Measurements from ENCODE around the gene RPGRIP1L. TPM values are rescaled to one million over a fixed set of nuclear protein-coding genes. Genes with fewer than 3 reads are reported as not detected.

Gene RPGRIP1L
- total RNA-seq, 1 experiment from 2014 or later: 9.8 TPM

DNA sequence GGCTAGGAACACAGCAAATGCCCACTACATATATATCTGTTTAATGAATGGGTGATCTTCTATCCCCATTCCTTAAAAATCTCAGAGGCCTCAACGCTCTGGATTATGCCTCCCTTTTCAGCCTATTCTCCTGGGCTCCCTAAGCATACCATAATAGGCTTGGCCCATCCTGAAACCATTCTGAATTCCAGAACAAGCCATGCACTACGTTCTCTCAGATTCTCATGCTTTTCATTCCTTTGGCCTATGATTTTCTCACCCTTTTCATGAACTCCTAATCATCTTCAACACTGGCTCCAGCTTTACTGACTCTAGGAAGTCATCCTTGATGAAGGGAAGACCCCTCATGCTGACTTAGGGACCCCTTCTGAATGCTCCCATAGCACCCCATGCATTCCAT, 71.1 kb downstream of the RPGRIP1L start (continued):
- TF ChIP-seq, protein P1, sequence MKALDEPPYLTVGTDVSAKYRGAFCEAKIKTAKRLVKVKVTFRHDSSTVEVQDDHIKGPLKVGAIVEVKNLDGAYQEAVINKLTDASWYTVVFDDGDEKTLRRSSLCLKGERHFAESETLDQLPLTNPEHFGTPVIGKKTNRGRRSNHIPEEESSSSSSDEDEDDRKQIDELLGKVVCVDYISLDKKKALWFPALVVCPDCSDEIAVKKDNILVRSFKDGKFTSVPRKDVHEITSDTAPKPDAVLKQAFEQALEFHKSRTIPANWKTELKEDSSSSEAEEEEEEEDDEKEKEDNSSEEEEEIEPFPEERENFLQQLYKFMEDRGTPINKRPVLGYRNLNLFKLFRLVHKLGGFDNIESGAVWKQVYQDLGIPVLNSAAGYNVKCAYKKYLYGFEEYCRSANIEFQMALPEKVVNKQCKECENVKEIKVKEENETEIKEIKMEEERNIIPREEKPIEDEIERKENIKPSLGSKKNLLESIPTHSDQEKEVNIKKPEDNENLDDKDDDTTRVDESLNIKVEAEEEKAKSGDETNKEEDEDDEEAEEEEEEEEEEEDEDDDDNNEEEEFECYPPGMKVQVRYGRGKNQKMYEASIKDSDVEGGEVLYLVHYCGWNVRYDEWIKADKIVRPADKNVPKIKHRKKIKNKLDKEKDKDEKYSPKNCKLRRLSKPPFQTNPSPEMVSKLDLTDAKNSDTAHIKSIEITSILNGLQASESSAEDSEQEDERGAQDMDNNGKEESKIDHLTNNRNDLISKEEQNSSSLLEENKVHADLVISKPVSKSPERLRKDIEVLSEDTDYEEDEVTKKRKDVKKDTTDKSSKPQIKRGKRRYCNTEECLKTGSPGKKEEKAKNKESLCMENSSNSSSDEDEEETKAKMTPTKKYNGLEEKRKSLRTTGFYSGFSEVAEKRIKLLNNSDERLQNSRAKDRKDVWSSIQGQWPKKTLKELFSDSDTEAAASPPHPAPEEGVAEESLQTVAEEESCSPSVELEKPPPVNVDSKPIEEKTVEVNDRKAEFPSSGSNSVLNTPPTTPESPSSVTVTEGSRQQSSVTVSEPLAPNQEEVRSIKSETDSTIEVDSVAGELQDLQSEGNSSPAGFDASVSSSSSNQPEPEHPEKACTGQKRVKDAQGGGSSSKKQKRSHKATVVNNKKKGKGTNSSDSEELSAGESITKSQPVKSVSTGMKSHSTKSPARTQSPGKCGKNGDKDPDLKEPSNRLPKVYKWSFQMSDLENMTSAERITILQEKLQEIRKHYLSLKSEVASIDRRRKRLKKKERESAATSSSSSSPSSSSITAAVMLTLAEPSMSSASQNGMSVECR (CRISPR knock-in tag; IDR thresholded peaks at IDR 0.05; ENCODE audit: borderline replicate concordance): no peak
- TF ChIP-seq, protein P2, sequence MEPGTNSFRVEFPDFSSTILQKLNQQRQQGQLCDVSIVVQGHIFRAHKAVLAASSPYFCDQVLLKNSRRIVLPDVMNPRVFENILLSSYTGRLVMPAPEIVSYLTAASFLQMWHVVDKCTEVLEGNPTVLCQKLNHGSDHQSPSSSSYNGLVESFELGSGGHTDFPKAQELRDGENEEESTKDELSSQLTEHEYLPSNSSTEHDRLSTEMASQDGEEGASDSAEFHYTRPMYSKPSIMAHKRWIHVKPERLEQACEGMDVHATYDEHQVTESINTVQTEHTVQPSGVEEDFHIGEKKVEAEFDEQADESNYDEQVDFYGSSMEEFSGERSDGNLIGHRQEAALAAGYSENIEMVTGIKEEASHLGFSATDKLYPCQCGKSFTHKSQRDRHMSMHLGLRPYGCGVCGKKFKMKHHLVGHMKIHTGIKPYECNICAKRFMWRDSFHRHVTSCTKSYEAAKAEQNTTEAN (CRISPR knock-in tag; IDR thresholded peaks at IDR 0.05): no peak
- TF ChIP-seq PRRX2 (CRISPR knock-in tag; IDR thresholded peaks at IDR 0.05) (no peak), GABPB1 (CRISPR knock-in tag; IDR thresholded peaks at IDR 0.05) (no peak), ATF1 (CRISPR knock-in tag; IDR thresholded peaks at IDR 0.05) (no peak), ZNF416 (CRISPR knock-in tag; IDR thresholded peaks at IDR 0.05) (no peak)
- TF ChIP-seq, protein P3, sequence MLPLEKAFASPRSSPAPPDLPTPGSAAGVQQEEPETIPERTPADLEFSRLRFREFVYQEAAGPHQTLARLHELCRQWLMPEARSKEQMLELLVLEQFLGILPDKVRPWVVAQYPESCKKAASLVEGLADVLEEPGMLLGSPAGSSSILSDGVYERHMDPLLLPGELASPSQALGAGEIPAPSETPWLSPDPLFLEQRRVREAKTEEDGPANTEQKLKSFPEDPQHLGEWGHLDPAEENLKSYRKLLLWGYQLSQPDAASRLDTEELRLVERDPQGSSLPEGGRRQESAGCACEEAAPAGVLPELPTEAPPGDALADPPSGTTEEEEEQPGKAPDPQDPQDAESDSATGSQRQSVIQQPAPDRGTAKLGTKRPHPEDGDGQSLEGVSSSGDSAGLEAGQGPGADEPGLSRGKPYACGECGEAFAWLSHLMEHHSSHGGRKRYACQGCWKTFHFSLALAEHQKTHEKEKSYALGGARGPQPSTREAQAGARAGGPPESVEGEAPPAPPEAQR (CRISPR knock-in tag; IDR thresholded peaks at IDR 0.05): no peak
- TF ChIP-seq, protein P4, sequence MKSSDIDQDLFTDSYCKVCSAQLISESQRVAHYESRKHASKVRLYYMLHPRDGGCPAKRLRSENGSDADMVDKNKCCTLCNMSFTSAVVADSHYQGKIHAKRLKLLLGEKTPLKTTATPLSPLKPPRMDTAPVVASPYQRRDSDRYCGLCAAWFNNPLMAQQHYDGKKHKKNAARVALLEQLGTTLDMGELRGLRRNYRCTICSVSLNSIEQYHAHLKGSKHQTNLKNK (CRISPR knock-in tag; IDR thresholded peaks at IDR 0.05): no peak
- TF ChIP-seq, protein P5, sequence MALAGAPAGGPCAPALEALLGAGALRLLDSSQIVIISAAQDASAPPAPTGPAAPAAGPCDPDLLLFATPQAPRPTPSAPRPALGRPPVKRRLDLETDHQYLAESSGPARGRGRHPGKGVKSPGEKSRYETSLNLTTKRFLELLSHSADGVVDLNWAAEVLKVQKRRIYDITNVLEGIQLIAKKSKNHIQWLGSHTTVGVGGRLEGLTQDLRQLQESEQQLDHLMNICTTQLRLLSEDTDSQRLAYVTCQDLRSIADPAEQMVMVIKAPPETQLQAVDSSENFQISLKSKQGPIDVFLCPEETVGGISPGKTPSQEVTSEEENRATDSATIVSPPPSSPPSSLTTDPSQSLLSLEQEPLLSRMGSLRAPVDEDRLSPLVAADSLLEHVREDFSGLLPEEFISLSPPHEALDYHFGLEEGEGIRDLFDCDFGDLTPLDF (CRISPR knock-in tag; IDR thresholded peaks at IDR 0.05): no peak
- TF ChIP-seq, protein P6, sequence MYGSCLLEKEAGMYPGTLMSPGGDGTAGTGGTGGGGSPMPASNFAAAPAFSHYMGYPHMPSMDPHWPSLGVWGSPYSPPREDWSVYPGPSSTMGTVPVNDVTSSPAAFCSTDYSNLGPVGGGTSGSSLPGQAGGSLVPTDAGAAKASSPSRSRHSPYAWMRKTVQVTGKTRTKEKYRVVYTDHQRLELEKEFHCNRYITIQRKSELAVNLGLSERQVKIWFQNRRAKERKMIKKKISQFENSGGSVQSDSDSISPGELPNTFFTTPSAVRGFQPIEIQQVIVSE (CRISPR knock-in tag; IDR thresholded peaks at IDR 0.05; ENCODE audit: borderline replicate concordance): no peak

DNA sequence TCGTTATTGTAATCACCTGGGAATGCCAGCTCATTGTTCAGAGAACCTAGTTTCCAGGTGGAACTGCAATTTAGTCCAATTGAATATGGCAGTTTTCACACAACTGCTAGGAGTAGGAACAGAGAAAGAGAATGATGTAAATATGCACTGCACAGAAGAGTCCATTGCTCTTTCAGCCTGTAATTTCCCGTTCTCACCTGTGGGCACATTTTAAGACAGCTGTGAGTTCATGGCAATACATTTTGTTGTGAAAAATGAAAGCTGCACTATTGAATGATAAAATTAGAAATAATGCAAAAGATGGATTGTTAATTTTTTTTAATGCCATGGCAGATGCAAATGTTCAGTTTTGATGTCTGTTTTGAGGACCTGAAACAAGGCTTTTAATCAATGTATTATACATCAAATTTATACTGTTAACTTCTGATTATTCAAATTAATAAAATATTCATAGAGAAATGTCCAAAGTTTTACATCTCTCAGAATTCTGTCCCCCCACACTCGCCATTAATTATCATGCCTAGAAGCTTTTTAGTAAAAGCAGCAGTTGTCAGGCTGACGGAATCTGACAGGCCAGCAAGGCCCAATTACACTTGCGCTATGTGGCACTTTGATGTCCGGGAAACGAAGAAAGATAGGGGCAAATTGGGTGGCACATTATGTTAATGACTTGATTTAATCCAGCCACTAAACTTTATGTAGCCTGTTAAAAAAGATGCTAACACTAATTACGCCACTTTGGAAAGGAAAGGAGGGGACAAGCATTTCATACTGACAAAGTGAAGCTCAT, 72.2 kb downstream of the RPGRIP1L start:
- no peak overlapping the region for H3K27ac Mint-ChIP-seq
- no peaks in the 10 kb centered on the region for H3K9me3 Mint-ChIP-seq
- ChIA-PET CTCF (interaction anchor here (1.7 kb wide), 1 partner anchor 82 kb away, joined by 4 read pairs; no protein-coding TSS in a partner anchor), POLR2A (no interaction called here)
- no peaks in the 10 kb centered on the region for H3K27me3 Mint-ChIP-seq (ENCODE audit: low read depth)
- ATAC-seq (no peak), DNase-seq (ENCODE audit: low spot score) (no peak)
- no peak overlapping the region for H3K4me3 Mint-ChIP-seq
- peaks cover under 1% of the 10 kb centered on the region; the same call in 1 of the 2 replicates for H3K4me1 Mint-ChIP-seq
- peaks cover 7% of the 10 kb centered on the region for H3K36me3 Mint-ChIP-seq
- no peak for TF ChIP-seq GTF2I (CRISPR knock-in tag; conservative IDR thresholded peaks at IDR 0.05)
- TF ChIP-seq, protein P7, sequence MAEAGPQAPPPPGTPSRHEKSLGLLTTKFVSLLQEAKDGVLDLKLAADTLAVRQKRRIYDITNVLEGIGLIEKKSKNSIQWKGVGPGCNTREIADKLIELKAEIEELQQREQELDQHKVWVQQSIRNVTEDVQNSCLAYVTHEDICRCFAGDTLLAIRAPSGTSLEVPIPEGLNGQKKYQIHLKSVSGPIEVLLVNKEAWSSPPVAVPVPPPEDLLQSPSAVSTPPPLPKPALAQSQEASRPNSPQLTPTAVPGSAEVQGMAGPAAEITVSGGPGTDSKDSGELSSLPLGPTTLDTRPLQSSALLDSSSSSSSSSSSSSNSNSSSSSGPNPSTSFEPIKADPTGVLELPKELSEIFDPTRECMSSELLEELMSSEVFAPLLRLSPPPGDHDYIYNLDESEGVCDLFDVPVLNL (CRISPR knock-in tag; IDR thresholded peaks at IDR 0.05; ENCODE audit: borderline replicate concordance, low read depth): no peak
- no peak for TF ChIP-seq JAZF1 (CRISPR knock-in tag; IDR thresholded peaks at IDR 0.05)
- TF ChIP-seq NR1H2 (CRISPR knock-in tag; IDR thresholded peaks at IDR 0.05): no peak
- TF ChIP-seq SP1 (CRISPR knock-in tag; conservative IDR thresholded peaks at IDR 0.05): no peak
- TF ChIP-seq CBFB (CRISPR knock-in tag; IDR thresholded peaks at IDR 0.05; ENCODE audit: low read depth): no peak
- TF ChIP-seq, protein P5 (CRISPR knock-in tag; IDR thresholded peaks at IDR 0.05): no peak
- no peak for TF ChIP-seq CREB1 (CRISPR knock-in tag; IDR thresholded peaks at IDR 0.05)
- TF ChIP-seq TCF7 (CRISPR knock-in tag; IDR thresholded peaks at IDR 0.05; ENCODE audit: low read depth): no peak
- TF ChIP-seq, protein P8, sequence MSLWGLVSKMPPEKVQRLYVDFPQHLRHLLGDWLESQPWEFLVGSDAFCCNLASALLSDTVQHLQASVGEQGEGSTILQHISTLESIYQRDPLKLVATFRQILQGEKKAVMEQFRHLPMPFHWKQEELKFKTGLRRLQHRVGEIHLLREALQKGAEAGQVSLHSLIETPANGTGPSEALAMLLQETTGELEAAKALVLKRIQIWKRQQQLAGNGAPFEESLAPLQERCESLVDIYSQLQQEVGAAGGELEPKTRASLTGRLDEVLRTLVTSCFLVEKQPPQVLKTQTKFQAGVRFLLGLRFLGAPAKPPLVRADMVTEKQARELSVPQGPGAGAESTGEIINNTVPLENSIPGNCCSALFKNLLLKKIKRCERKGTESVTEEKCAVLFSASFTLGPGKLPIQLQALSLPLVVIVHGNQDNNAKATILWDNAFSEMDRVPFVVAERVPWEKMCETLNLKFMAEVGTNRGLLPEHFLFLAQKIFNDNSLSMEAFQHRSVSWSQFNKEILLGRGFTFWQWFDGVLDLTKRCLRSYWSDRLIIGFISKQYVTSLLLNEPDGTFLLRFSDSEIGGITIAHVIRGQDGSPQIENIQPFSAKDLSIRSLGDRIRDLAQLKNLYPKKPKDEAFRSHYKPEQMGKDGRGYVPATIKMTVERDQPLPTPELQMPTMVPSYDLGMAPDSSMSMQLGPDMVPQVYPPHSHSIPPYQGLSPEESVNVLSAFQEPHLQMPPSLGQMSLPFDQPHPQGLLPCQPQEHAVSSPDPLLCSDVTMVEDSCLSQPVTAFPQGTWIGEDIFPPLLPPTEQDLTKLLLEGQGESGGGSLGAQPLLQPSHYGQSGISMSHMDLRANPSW (CRISPR knock-in tag; conservative IDR thresholded peaks at IDR 0.05; ENCODE audit: low read depth): no peak
- TF ChIP-seq, protein P6 (CRISPR knock-in tag; IDR thresholded peaks at IDR 0.05; ENCODE audit: borderline replicate concordance): no peak

Data from WTC11 (cell line).